ENCODE results near the gene CUX1. TPM values are rescaled to one million over a fixed set of nuclear protein-coding genes. Genes with fewer than 3 reads are reported as not detected.
A peak's percentile ranks its signal among the peaks of the same experiment; 100 is the strongest.

CUX1 gene
- total RNA-seq, 1 experiment from 2014 or later = 53.5 TPM

DNA sequence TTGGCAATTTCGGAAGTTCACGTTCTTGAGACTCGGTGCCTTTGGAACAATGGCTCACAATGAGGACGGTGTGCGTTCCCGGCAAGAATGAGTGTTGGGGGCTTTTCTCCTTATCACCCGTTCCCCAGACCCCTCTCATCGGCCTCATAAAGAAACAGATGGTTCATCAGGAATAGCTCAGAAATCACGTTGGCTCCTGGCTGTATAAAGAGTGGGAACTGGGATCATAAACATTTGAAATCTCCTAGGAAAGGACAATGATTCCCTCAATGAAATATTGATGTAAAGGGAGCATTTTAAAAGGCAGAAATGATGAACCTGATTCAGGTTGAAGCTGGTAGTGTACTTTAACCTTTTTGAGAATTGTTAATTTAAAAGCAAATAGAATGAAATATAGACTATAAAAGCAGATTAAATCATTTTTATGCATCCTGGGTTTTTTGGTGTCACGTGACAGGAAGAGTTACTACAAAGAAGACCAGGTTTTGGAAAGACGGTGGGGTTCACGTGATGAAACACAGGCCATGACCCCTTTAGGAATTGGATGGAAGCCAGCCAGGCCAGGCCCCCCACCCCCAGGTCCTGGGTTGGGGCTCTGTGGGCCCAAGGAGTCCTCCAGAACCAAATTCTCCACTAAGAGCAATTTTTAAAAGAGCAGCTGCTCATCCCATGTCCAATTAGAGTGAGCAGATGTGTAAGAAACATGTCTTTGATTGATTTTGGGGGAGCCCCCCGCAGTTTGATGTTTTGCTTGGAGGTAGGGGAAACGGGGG, 63.0 kb downstream of the CUX1 start:
- Histone ChIP-seq H3K23me2 (ENCODE audit: insufficient read length, low read depth, low read length, poor library complexity, severe bottlenecking) (no peaks in the 10 kb centered on the region), H3K23ac (ENCODE audit: insufficient read length, low read depth, low read length) (no peak overlapping the region), H3K4me2 (ENCODE audit: insufficient read depth, insufficient read length, low read length) (no peak overlapping the region), H3K9ac (ENCODE audit: extremely low read depth, insufficient read length, low read length) (no peak overlapping the region), H3K56ac (ENCODE audit: insufficient read length, low read depth, low read length) (no peak overlapping the region), H2BK12ac (ENCODE audit: insufficient read length, low read depth, low read length) (no peak overlapping the region), H2BK20ac (ENCODE audit: low read depth, low read length, poor library complexity, severe bottlenecking) (no peak overlapping the region), H3T11ph (ENCODE audit: low read length) (no peak overlapping the region), H4K8ac (replicated peaks; ENCODE audit: insufficient read length, low read depth, low read length) (no peak overlapping the region), H3K27me3 (ENCODE audit: insufficient read depth, low read length) (no peaks in the 10 kb centered on the region; the same call in 1 of the 2 replicates), H3K9me3 (ENCODE audit: control insufficient read depth, low read depth, low read length) (no peaks in the 10 kb centered on the region), H4K20me1 (ENCODE audit: control insufficient read depth, insufficient read depth, insufficient read length) (peaks cover 2% of the 10 kb centered on the region), H4K5ac (ENCODE audit: insufficient read length, low read depth, low read length) (no peak overlapping the region), H3K4ac (ENCODE audit: low read depth, low read length) (no peak overlapping the region), H2AK5ac (ENCODE audit: insufficient read length, low read length) (no peak overlapping the region), H4K91ac (ENCODE audit: insufficient read length, low read depth, low read length) (no peak overlapping the region), H3K79me2 (ENCODE audit: insufficient read depth, low read length) (peaks cover 47% of the 10 kb centered on the region), H3K79me1 (ENCODE audit: insufficient read depth, low read depth, low read length, poor library complexity, severe bottlenecking) (peaks cover 6% of the 10 kb centered on the region), H2BK15ac (ENCODE audit: low read depth, low read length) (no peak overlapping the region), H3K14ac (ENCODE audit: insufficient read depth, low read length) (no peak overlapping the region), H2AFZ (ENCODE audit: low read length) (no peak overlapping the region), H2BK5ac (ENCODE audit: insufficient read length, low read length) (no peak overlapping the region), H3K27ac (ENCODE audit: insufficient read length, low read depth, low read length) (no peak overlapping the region), H2BK120ac (ENCODE audit: low read depth, low read length, poor library complexity, severe bottlenecking) (no peak overlapping the region), H3K4me1 (ENCODE audit: insufficient read depth, low read length) (peaks cover 10% of the 10 kb centered on the region; the same call in 1 of the 2 replicates), H3K18ac (ENCODE audit: insufficient read length, low read depth, low read length) (no peak overlapping the region)
- H3K4me1 Mint-ChIP-seq = peaks cover 58 to 65% of the 10 kb centered on the region in 2 experiments
- TF ChIP-seq, protein P1, sequence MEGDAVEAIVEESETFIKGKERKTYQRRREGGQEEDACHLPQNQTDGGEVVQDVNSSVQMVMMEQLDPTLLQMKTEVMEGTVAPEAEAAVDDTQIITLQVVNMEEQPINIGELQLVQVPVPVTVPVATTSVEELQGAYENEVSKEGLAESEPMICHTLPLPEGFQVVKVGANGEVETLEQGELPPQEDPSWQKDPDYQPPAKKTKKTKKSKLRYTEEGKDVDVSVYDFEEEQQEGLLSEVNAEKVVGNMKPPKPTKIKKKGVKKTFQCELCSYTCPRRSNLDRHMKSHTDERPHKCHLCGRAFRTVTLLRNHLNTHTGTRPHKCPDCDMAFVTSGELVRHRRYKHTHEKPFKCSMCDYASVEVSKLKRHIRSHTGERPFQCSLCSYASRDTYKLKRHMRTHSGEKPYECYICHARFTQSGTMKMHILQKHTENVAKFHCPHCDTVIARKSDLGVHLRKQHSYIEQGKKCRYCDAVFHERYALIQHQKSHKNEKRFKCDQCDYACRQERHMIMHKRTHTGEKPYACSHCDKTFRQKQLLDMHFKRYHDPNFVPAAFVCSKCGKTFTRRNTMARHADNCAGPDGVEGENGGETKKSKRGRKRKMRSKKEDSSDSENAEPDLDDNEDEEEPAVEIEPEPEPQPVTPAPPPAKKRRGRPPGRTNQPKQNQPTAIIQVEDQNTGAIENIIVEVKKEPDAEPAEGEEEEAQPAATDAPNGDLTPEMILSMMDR (conservative IDR thresholded peaks at IDR 0.05) = no peak
- no peak overlapping the region for H3K4me3 Mint-ChIP-seq
- H3K36me3 Mint-ChIP-seq (ENCODE audit: insufficient read depth in 1 of 3, low read depth in 3 of 3) = 0 out of 7 replicates have a peak, but pooled peaks cover 0 to 3% (median 0%) of the 10 kb centered on the region in 3 experiments
- no CpG with 5 or more reads among the region's 14 CpGs for WGBS (ENCODE audit: extremely low coverage, insufficient read length, low lambda C conversion rate)
- no peaks in the 10 kb centered on the region for H3K27me3 Mint-ChIP-seq (ENCODE audit: low read depth)
- no peaks in the 10 kb centered on the region for H3K9me3 Mint-ChIP-seq
- DNase-seq = no peak
- peak overlapping the region in 2 of 3 experiments; percentile 35 to 57; a peak in 3 of 7 replicates for H3K27ac Mint-ChIP-seq

Data from H9 (cell line).